OCI-LY7 (cell line): ENCODE data around the gene MACROD2. TPM values are rescaled to one million over a fixed set of nuclear protein-coding genes. Genes with fewer than 3 reads are reported as not detected.

Experiments used
- BruUV-seq: library from RNA; stranded (reverse); fragments of 400-500 nt; replicated peaks from 2 replicates; lab custom pipeline; 2021; lab: Mats Ljungman, UMichigan
- CTCF ChIA-PET: fragments of 300-600 bp; sonication (Branson Sonifier 250); formaldehyde crosslinking; loops from one replicate; lab custom pipeline; 2022; ENCODE audit warnings: antibody characterized with exemption; ENCODE audit not compliant: unreplicated experiment; lab: Charles Lee
- POLR2A ChIA-PET: fragments of 300-600 bp; sonication (Branson Sonifier 250); formaldehyde crosslinking; loops from one replicate; lab custom pipeline; 2022; ENCODE audit warnings: antibody characterized with exemption; lab: Charles Lee
- DNase-seq: peaks from one replicate; pipeline ENCODE4 v3.0.0-alpha.2; 2015; ENCODE audit warnings: low spot score
- H2AFZ ChIP-seq: fragments of 200-600 bp; sonication (generic), shearing (Covaris generic); 2 replicates; pipeline ENCODE4 v1.6.1; 2014; ENCODE audit warnings: mild to moderate bottlenecking, antibody characterized with exemption, low read length, moderate library complexity
- H3K27ac ChIP-seq: fragments of 200-600 bp; sonication (generic); 2 replicates; pipeline ENCODE4 v1.5.1; 2014; ENCODE audit warnings: mixed run types, low read depth, mild to moderate bottlenecking, moderate library complexity, low read length, inconsistent platforms; ENCODE audit not compliant: poor library complexity, severe bottlenecking
- H3K36me3 ChIP-seq: fragments of 200-600 bp; sonication (generic); 2 replicates; pipeline ENCODE4 v1.6.1; 2014; ENCODE audit warnings: mild to moderate bottlenecking, antibody characterized with exemption, low read length, moderate library complexity, mixed read lengths; ENCODE audit not compliant: insufficient read depth
- H3K4me1 ChIP-seq: fragments of 200-600 bp; sonication (generic); 2 replicates; pipeline ENCODE4 v1.5.1; 2014; ENCODE audit warnings: mild to moderate bottlenecking, low read length; ENCODE audit not compliant: insufficient read depth, poor library complexity, severe bottlenecking
- H3K4me2 ChIP-seq: fragments of 200-600 bp; sonication (generic); 2 replicates; pipeline ENCODE4 v1.6.1; 2014; ENCODE audit warnings: mild to moderate bottlenecking, low read length
- H3K4me3 ChIP-seq: fragments of 200-600 bp; sonication (generic); 2 replicates; pipeline ENCODE4 v1.5.1; 2014; ENCODE audit warnings: mild to moderate bottlenecking, low read depth, low read length; ENCODE audit not compliant: poor library complexity, severe bottlenecking
- H3K79me2 ChIP-seq: fragments of 200-600 bp; sonication (generic); 2 replicates; pipeline ENCODE4 v1.6.1; 2016; ENCODE audit warnings: low read depth, mild to moderate bottlenecking, low read length, moderate library complexity, mixed read lengths; ENCODE audit not compliant: insufficient read depth
- H3K9me2 ChIP-seq: fragments of 200-600 bp; sonication (generic); 2 replicates; pipeline ENCODE4 v1.6.1; 2016; ENCODE audit warnings: mild to moderate bottlenecking, low read length, mixed read lengths; ENCODE audit not compliant: insufficient read depth
- H3K9me3 ChIP-seq: fragments of 200-600 bp; sonication (generic); 2 replicates; pipeline ENCODE4 v1.6.1; 2014; ENCODE audit warnings: mild to moderate bottlenecking, mixed run types, low read length, mixed read lengths
- H4K20me1 ChIP-seq: fragments of 200-600 bp; sonication (generic); 2 replicates; pipeline ENCODE4 v1.6.1; 2014; ENCODE audit warnings: mild to moderate bottlenecking, antibody characterized with exemption, low read length, moderate library complexity, mixed read lengths; ENCODE audit not compliant: insufficient read depth
- CTCF ChIP-seq: fragments of 200-600 bp; sonication (generic); conservative IDR thresholded peaks from 2 replicates; pipeline ENCODE4 v1.5.1; 2014; ENCODE audit warnings: mild to moderate bottlenecking, antibody characterized with exemption, low read length, moderate library complexity, mixed read lengths
- EZH2phosphoT487 ChIP-seq: fragments of 200-600 bp; sonication (generic); IDR thresholded peaks from 2 replicates; pipeline ENCODE4 v1.6.1; 2018; ENCODE audit warnings: low read depth, borderline replicate concordance, mild to moderate bottlenecking, mixed run types, antibody characterized with exemption, low read length, moderate library complexity, mixed read lengths
- intact Hi-C: fragments of 100-400 bp; cut with micrococcal nuclease; formaldehyde crosslinking; loops from one replicate; pipeline ENCODE4 v1.10.0; 2022; ENCODE audit not compliant: unreplicated experiment
- total RNA-seq, 2 experiments: library from RNA; depleted of rRNA in 1 of 2; stranded (reverse); fragments of >200 nt in 1 of 2; shearing (Covaris generic) in 1 of 2; gene quantifications; 2 replicates each; pipeline ENCODE4 v1.2.3, GENCODE V29; 2014 to 2022

The MACROD2 gene
- total RNA-seq, 2 experiments from 2014 or later = 0.09 to 4.5 TPM

DNA sequence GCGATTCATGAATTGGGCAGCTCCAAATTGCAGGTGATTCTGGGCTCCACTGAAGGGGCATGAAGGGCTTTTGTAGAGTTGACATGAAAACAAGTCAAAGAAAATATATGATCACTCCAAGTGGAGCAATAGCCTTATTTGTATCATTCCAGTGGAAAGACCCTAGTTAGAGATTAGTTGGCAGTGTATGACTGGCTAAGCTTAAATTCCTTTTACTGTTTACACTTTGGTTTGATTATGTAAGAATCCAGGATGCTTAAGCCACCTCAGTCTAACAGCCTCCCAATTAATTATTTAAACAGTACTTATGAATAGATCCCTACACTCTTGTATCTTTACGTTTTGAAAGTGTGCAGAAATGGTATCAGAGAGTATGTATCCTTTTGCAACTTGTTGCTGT, 1865.5 kb downstream of the MACROD2 start:
- CTCF ChIA-PET = no interaction called here
- no TSS peak for BruUV-seq
- Histone ChIP-seq H3K4me3 (no peak overlapping the region), H3K79me2 (no peaks in the 10 kb centered on the region), H2AFZ (peak overlapping the region; percentile 85; the same call in 1 of the 2 replicates), H3K27ac (no peak overlapping the region), H3K9me3 (no peaks in the 10 kb centered on the region), H3K36me3 (no peaks in the 10 kb centered on the region), H3K4me1 (peaks cover 47% of the 10 kb centered on the region), H3K9me2 (no peaks in the 10 kb centered on the region), H4K20me1 (no peaks in the 10 kb centered on the region), H3K4me2 (no peak overlapping the region)
- intact Hi-C loops = no loop called here
- POLR2A ChIA-PET = interaction anchor here (1.0 to 1.2 kb wide), 2 partner anchors 8 to 26 kb away, joined by 3 to 4 read pairs; no protein-coding TSS in a partner anchor
- TF ChIP-seq CTCF (no peak), EZH2phosphoT487 (no peak)
- no peak for DNase-seq

GRCh38 chr20:15862178-15862577, 1866.9 kb downstream of the MACROD2 start:
- Histone ChIP-seq H4K20me1 (no peaks in the 10 kb centered on the region), H2AFZ (peak overlapping the region; percentile 85; the same call in 1 of the 2 replicates), H3K79me2 (no peaks in the 10 kb centered on the region), H3K9me3 (no peaks in the 10 kb centered on the region), H3K27ac (no peak overlapping the region), H3K4me3 (no peak overlapping the region), H3K9me2 (no peaks in the 10 kb centered on the region), H3K4me1 (peaks cover 33% of the 10 kb centered on the region), H3K4me2 (no peak overlapping the region), H3K36me3 (no peaks in the 10 kb centered on the region)
- intact Hi-C loops = no loop called here
- no TSS peak for BruUV-seq
- ChIA-PET CTCF (no interaction called here), POLR2A (interaction anchor here (0.6 kb wide), 1 partner anchor 268 kb away, joined by 3 read pairs; no protein-coding TSS in a partner anchor)
- no peak for TF ChIP-seq CTCF
- TF ChIP-seq EZH2phosphoT487 = no peak
- DNase-seq = no peak

- CTCF ChIA-PET = no interaction called here
- POLR2A ChIA-PET = interaction anchor here (1.2 kb wide), 1 partner anchor 12 kb away, joined by 4 read pairs; no protein-coding TSS in a partner anchor
- H4K20me1 ChIP-seq = no peaks in the 10 kb centered on the region
- no peak for DNase-seq
- H3K4me1 ChIP-seq = peaks cover 18% of the 10 kb centered on the region
- no peaks in the 10 kb centered on the region for H3K79me2 ChIP-seq
- no peak overlapping the region for H3K4me3 ChIP-seq
- TF ChIP-seq CTCF (no peak), EZH2phosphoT487 (no peak)
- H3K9me3 ChIP-seq = no peaks in the 10 kb centered on the region
- no peak overlapping the region for H2AFZ ChIP-seq
- BruUV-seq = no TSS peak
- intact Hi-C loops = no loop called here
- H3K36me3 ChIP-seq = no peaks in the 10 kb centered on the region
- H3K4me2 ChIP-seq = no peak overlapping the region
- no peak overlapping the region for H3K27ac ChIP-seq
- H3K9me2 ChIP-seq = no peaks in the 10 kb centered on the region
These were observed 1868.4 kb downstream of the MACROD2 start for GRCh38 chr20:15863735-15864134.
